GM18861 (cell line): ENCODE results near the gene SLC39A11.

Experiments
- ATAC-seq: cut with Tn5 transposase; IDR thresholded peaks from one replicate; pipeline ENCODE4 v1.9.1; 2021; ENCODE audit not compliant: unreplicated experiment

The SLC39A11 gene

DNA sequence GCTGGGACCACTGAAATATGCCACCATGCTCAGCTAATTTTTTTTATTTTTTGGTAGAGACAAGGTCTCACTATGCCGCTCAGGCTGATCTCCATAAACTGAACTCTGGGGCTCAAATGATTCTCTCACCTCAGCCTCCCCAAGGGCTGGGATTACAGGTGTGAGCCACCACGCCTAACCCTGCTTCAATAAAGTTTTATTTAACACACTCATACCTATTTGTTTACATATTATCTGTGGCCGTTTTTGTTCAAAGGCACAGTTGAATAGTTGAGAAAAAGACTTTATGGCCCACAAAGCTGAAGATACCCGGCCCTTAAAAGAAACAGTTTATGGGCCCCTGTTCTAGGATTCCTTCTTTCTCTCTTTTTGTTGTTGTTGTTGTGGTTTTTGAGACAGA, 419.8 kb downstream of the SLC39A11 start:
- ATAC-seq: no peak

DNA sequence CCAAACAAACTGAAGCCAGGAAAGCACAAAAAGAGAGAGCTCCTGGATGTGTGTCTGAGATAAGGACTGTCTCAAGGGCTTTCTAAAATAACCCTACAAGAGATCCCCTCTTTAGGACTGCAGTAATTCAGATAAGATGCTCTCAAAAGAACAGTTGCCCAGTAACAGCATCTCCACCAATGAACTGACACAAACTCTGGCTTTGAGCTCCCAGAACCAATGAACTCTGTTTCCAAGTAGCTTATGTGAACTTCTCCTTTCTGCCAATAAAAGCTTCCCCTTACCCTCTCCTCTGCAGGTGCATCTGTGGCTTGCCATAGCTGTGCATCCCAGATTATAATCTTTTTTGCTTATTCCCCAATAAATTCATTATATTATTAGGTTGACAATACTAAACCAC, 421.5 kb downstream of the SLC39A11 start:
- ATAC-seq: no peak

DNA sequence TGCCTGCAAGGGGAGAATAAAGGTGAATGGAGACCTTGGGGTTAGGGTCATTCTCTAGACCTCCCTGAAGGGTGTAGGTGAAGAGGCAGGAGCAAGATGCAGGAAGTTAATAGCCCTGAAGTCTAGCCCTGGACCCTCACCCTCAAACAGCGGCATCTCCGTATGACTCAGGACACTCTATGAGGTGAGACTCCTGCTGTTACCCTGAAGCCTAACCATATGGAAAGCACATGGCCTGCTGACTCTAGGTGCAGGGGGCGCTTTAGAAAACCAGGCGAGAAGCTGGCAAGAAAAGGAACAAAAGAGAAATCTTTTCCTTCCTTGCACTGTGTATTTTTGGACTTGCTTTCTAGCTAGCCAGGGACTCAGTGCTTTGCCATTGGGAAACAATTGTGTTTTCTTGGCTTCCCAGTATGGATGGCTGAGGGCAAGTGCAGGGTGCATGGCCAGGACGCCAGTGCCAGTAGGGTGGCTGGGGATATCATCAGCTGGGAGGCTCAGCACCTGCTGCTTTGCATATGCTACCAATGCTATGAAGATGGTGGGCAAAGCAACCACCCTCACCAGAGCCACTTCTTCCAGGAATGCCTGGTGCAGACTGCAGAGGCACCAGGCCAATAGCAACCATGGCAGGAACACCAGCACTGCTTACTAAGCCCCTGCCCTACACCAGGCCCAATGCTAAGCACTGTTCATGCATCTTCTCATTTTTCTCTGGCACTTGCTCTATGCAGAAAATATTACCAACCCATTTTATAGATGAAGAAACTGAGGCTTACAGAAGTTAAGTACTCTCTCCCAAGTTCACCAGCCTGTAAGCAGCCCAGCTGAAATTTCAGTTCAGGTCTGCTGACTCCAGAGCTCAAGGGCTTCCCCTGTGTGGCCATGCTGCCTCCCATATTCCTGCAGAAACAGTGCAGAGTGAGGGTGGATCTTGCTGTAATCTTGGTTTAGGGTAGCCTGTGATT, 425.1 kb downstream of the SLC39A11 start:
- ATAC-seq: no peak

DNA sequence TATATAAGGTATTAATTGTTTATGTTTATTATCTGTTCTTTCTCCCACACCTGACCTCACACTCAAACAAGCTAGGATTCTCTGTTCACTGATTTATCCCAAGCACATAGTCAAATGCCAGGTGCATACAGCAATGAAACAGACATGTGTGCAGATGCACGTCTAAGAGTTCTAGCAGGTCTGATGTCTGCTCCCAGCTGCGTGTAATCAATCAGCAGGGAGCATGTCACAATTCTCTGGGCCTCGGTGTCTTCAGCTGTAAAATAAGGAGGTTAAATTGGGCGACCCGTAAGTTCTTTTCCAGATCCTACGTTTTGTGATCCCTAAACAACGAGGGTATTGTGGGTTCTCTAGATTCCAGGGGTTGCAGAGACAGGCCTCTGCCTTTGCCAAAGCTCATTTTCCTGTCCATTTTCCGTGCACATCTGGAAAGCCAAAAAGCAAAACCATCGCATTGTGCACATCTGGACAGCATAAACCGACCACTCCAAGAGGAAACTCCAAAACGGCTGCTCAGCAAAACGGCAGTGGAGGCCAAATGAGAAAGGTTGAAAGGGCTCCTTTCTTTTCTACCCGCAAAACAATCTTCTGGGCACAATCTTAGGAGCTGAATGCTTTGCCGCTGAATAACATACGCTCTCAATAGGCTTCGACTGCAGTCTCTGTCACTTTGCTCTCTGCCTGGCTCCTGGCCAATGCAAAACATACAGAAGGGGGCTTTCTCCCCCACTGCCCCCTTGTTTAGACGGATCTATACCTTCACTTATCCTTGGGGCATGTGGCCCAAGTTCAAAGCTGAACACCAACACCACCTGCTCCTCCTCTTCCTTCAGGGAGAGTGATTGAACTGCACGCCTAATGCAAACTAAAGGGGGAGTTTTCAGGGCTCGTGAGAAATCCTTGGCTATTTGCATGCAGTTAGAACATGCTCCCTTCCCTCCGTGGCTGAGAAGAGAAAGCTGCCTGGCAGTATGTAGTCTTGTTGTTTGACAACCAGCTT, 426.3 kb downstream of the SLC39A11 start:
- no peak for ATAC-seq

DNA sequence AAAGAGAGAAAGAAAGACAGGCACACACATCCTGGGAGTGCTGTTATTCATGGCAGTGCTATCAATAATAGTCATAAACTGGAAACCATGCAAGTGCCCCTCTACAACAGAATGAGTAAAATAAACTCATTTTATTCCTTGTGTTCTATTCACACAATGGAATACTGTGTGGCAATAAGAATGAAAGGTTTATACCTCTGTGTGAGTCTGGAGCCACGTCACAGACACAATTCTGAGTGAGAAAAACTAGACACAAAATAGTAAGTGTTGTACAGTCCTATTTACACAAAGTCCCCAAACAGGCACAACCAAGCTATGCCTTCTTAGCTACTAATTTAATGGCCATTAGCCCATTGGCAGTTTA, 429.7 kb downstream of the SLC39A11 start:
- no peak for ATAC-seq

DNA sequence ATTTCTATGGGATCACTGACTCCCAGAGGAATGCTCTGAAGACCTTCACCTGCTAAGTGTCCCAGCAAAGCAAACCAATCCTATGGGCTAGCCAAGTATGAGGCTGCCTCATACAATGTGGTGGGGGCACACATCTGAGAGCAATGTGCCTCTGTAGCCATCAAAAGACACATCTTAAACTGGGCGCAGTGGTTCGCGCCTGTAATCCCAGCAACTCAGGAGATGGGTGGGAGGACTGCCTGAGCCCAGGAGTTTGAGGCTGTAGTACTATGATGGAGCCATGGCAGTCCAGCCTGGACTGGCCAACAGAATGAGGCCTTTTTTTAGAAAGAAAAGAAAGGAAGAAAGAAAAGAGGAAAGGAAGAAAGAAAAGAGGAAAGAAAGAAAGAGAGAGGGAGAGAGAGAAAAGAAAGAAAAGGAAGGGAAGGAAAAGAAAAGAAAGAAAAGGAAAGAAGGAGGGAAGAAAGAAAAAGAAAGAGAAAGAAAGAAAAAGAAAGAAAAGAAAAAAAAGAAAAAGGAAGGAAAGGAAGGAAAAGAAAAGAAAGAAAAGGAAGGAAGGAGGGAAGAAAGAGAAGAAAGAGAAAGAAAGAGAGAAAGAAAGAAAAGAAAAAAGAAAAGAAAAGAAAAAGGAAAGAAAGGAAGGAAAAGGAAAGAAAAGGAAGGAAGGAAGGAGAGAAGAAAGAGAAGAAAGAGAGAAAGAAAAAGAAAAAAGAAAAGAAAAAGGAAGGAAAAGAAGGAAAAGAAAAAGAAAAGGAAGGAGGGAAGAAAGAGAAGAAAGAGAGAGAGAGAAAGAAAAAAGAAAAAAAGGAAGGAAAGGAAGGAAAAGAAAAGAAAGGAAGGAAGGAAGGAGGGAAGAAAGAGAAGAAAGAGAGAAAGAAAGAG, 430.3 kb downstream of the SLC39A11 start:
- ATAC-seq: no peak

DNA sequence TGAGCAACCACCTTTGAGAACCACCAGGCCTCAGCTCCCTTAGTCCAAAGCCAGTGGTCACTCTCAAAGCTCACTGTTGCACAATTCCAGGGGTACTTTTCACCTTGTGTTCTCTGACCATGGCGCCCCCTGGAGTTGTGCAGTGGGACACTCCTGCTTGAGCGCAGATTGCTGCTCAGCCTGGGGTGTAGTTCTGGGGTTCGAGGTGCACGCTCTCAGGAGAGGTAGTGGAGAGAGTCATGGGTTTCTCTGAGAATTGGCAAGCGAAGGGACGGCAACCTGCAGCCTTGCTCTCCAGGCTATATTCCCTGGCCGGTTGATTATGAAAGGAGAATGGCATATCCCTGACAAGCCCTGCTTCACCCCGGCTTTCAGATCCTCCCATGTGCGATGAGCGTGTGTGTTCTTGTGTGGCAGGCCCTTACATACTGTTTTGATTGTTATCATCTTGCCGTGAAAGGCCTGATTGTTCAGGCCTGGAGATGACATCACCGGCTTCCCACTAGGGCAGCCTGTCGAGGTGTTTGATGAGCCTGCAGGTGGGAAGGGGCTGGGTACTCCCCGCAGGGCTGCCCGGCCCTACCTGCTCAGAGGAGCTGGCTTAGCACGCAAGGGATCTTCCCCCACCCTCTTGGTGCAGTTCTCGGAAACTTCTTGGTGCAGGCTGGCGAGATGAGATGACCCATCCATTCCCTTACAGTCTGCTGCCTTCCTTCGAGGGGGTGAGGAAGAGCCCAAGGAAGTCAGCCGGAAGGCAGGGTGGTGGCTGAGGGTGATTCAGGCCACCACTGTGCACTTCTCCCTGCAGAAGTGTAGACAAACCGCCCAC, 431.2 kb downstream of the SLC39A11 start:
- no peak for ATAC-seq

DNA sequence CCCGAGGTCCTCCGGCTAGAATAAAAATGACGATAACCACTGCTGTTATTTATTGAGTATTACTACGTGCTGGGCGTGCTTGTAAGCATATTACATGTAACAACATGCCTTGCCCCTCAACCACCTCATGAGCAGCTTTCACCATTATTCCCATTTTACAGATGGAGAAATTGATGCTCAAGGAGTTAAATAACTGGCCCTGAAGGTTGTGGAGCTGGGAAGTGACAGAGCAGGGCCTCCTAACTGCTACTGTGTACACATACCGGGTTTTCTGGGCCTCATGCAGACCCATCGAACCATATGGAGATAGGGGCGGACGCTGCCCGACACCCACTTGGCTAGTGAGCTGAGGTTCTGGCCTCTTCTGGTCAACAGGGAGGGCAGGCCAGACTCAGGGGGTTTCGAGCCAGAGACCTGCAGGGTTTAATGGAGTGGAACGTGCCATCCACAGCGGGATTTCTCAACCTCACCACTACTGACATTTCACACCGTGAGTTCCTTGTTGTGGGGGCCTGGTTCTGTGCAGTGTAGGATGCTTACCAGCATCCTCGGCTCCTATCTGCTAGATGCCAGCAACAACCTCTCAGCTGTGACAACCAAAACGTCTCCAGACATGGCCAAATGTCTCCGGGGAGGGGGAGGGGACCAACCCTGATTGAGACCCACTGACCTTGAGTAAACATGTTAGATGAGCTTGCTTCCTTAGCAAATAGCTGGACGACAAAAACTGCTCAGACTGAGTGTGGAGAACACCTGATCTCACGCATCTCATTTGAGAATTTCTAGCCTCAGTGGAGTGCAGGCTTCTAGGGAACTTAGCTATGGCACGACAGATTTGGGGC, 432.0 kb downstream of the SLC39A11 start:
- ATAC-seq: no peak

DNA sequence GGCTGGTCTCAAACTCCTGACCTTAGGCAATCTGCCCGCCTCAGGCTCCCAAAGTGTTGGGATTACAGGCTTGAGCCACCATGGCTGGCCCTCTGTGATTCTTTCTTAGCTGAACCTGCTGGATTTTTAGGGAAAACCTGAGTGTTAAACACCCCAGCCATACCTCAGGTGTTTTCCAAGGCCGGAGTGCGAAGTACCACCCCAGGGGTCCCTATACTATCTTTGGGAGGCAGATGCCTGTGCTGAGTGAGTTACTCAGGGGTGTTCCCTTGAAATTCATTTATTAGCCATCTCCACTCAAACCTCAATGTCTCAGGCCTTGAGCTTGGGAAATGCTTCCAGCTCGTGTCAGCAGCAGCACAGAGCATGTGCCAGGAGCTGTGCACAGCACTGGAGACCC, 432.7 kb downstream of the SLC39A11 start:
- no peak for ATAC-seq

DNA sequence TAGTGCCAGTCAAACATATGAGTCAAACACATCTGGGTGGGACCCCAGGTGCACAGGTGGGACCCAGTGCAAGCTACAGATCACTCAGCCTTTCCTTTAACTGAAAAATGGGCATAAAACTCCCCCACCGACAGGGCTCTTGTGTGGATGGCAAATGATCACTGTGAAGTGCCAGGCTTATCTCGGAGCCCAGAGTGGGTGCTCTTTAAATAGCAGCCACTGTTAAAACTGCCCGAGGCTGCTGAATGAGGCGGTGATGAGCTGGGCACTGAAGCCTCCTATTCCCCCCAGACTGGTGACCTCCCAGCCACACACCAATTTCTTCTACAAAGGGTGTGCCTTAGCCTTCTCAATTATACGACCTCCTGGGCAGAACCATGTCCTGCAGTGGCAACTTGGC, 433.8 kb downstream of the SLC39A11 start:
- ATAC-seq: no peak

DNA sequence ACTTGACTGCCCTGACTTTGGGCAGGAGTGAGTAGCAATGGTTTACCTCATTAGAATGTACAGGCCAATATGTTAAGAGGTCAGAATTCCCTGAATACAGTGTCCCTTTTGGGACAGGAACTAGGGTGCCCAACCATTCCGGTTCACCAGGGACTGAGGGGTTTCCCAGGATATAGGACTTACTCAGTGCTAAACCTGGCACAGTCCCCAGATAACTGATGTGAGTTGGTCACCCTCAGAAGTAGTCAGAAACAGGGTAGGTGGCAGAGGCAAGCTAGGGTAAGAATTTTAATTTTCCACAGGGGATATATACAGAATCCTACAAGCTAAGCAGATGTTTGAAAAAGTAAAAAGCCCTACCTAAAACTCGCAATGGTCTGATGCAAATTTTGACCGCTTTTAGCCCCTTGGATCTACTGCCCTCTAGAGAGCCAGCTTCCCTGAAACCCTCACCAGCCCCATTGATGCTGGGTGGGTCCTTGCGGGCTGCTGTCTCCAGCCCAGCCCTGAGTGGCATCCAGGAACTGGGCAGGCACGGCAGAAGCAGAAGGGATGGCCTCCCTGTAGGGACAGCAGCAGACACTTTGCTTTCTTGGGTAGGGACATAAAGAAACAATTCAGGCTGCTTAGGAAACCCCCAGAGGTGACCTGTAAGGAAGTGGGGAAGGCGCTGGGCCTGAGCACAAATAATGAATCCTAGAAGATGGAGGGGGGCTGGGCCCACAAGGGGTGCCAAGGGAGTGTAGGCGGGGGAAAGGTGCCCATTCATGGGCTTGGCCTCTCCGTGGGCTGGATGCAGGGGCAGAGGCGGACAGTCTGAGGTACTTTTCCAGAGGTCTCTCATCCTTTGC, 434.8 kb downstream of the SLC39A11 start:
- no peak for ATAC-seq

DNA sequence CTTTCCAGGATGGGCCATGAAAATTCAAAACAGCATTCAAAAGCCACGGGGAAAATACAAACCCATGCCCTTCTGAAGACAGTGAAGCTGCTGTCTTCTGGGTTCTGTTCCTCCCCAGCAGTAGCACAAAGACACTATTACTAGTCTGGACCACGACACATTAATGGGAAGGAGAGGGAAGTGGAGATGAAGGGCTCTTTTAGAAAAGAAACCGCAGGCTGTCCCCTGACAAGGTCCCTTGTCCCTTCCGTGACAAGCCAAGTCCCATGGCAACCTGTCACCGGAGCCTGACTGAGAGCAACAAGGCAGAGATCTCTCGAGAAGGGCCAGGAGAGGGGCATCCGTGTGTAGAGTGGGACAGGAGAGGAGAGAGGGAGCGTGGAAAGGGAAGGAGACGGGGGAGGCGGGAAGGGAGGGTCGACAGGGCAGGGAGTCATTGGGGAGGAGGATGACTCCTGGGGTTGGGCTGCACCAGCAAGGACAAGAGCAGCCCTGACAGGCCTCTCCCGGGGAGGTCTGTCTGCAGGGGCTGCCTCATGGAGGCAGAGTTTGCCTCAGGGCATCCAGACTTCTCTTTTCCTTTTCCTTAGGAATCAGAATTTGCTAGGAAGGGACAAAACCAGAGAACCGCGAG, 436.2 kb downstream of the SLC39A11 start:
- ATAC-seq: no peak

DNA sequence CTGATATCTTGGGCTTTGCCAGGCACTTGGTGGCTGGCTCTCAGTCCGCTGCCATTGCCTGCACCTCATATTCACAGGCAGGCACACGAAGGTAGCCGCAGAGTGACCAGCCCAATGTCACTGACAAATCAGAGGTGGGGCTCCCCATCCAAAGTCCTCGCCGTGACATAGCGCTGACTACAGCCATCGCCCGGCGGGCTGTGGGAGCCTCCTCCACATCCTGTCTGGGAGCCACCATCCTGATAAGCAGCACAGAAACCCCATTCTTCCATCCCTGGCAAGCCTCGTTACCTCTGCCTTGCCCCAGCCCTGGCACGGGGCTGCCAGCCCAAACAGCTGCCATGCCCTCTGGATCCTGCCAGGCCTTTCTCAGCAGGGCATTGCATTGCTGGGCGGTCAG, 437.8 kb downstream of the SLC39A11 start:
- no peak for ATAC-seq

DNA sequence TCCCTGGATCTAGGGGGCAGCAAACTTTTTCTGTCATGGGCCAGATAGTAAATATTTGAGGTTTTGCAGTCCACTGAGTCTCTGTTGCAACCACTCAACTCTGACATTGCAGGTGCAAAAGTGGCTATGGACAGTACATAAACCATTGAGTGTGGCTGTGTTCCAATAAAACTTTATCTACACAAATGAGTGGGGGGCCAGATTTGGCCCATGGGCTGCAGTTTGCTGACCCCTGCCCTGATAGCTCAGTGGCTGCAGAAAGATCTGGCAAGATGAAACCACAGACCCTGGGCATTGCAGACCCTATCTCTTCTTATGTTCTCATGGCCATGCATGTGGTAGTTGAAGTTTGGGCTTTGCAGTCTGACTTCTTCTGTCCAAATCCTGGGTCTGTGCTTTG, 440.5 kb downstream of the SLC39A11 start:
- ATAC-seq: no peak

DNA sequence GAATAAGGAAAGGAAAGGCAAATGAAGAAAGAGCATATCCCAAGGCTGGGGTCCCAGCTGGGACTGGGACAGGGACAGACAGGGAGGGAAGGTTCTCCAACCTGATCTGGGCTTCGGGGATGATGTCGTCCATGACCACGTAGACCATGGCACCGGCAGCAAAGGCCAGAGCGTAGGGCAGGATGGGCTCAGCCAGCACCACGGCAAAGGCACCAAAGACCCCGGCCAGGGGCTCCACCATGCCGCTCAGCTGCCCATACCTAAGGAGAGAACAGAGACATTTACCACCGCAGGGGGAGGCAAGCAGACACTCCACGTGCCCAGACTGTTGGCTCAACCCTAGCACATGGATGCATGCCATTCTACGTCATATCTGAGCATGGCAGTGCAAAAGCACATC, 443.8 kb downstream of the SLC39A11 start:
- no peak for ATAC-seq

DNA sequence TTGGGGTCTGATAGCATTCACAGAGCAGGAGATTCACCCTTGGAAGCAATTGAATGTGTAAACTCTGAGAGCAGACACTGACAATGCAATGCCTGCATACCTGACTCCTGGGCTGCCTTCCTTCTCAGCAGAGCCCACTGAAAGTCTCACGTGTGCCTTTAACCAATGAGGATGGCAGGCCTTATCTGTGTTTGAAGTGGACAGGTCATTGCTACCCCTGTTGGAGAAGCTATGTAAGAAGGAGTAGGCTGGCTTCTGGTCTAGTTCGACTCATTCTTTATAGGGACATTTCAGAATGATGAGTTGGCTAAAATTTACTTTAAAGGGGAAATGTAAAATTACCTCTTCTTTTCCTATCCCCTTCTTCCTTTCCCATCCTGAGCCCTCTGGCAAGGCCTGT, 446.3 kb downstream of the SLC39A11 start:
- ATAC-seq: no peak

DNA sequence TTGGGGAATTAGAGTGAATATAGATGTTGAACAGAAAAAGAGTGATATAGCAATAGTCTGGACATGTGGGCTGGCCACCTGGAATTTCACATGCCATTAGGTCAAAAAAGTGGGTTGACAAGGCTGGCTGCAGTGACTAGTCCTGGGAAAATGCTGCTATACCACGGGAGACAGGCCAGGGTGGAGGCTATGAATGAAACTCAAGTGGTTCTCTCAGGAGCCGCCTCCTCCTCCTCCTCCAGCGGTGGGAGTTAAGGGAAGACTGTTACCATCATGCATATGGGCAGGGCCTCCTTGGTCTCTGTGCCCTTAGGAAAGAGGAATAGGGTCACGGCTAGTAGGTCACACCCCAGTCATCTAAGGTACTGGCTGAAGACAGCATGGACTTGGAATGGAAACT, 448.0 kb downstream of the SLC39A11 start:
- ATAC-seq: no peak
